HepG2 (cell line): ENCODE data around the gene SLC39A10. TPM values are rescaled to one million over a fixed set of nuclear protein-coding genes. Genes with fewer than 3 reads are reported as not detected.

Source experiments
- CEBPB ChIP-seq: IDR thresholded peaks from 2 replicates; pipeline ENCODE4 v1.6.1; 2011; ENCODE audit warnings: low read depth, low read length, improper control_type of control experiment, borderline replicate concordance
- DNMT3B ChIP-seq: conservative IDR thresholded peaks from 2 replicates; pipeline ENCODE4 v1.6.1; 2016; ENCODE audit warnings: missing biosample characterization, control low read depth
- FLYWCH1 ChIP-seq: sonication (generic); formaldehyde crosslinking; IDR thresholded peaks from 2 replicates; pipeline ENCODE4 v1.8.1; 2023; ENCODE audit warnings: mild to moderate bottlenecking, missing genetic modification reagents
- FOXA1 ChIP-seq, 2 experiments: fragments of 450-650 bp in 1 of 2; sonication (generic) in 1 of 2; formaldehyde crosslinking in 1 of 2; IDR thresholded peaks; 2 replicates each; pipeline versions ENCODE4 v1.4.0 to v1.6.1; 2016 to 2020; ENCODE audit warnings: missing genetic modification reagents in 1 of 2
- GABPB1 ChIP-seq: IDR thresholded peaks from 2 replicates; pipeline ENCODE4 v1.6.1; 2016; ENCODE audit warnings: mild to moderate bottlenecking, missing genetic modification reagents, moderate library complexity, missing compliant biosample characterization
- IRF9 ChIP-seq: sonication (generic); formaldehyde crosslinking; IDR thresholded peaks from 2 replicates; pipeline ENCODE4 v1.8.0; 2022; ENCODE audit warnings: missing genetic modification reagents, mild to moderate bottlenecking, borderline replicate concordance
- KMT2B ChIP-seq: IDR thresholded peaks from 2 replicates; pipeline ENCODE4 v1.6.1; 2016; ENCODE audit warnings: missing genetic modification reagents, missing compliant biosample characterization
- MED13 ChIP-seq: sonication (generic); formaldehyde crosslinking; IDR thresholded peaks from 2 replicates; pipeline ENCODE4 v1.5.0; 2020; ENCODE audit warnings: missing genetic modification reagents
- PBX3 ChIP-seq: sonication (generic); formaldehyde crosslinking; IDR thresholded peaks from 2 replicates; pipeline ENCODE4 v1.8.1; 2023; ENCODE audit warnings: missing genetic modification reagents, inconsistent platforms, borderline replicate concordance
- RFXAP ChIP-seq: sonication (generic); formaldehyde crosslinking; IDR thresholded peaks from 2 replicates; pipeline ENCODE4 v1.4.0; 2020; ENCODE audit warnings: missing genetic modification reagents, borderline replicate concordance
- SOX6 ChIP-seq, 2 experiments: fragments of 450-650 bp in 1 of 2; sonication (generic) in 1 of 2; formaldehyde crosslinking in 1 of 2; IDR thresholded peaks; 2 replicates each; pipeline versions ENCODE4 v1.4.0 to v1.6.1; 2017 to 2020; ENCODE audit warnings: antibody characterized with exemption in 1 of 2, mild to moderate bottlenecking in 1 of 2, missing genetic modification reagents in 1 of 2
- ZNF3 ChIP-seq: IDR thresholded peaks from 2 replicates; pipeline ENCODE4 v1.7.0; 2017; ENCODE audit warnings: inconsistent platforms
- ZNF567 ChIP-seq: sonication (generic); formaldehyde crosslinking; IDR thresholded peaks from 2 replicates; pipeline ENCODE4 v1.8.1; 2023; ENCODE audit warnings: mild to moderate bottlenecking, missing genetic modification reagents, borderline replicate concordance
- ZNF768 ChIP-seq: sonication (generic); formaldehyde crosslinking; IDR thresholded peaks from 2 replicates; pipeline ENCODE4 v1.4.0; 2020; ENCODE audit warnings: missing genetic modification reagents
- ZSCAN25 ChIP-seq: sonication (generic); formaldehyde crosslinking; IDR thresholded peaks from 2 replicates; pipeline ENCODE4 v1.8.0; 2022; ENCODE audit warnings: mild to moderate bottlenecking, missing genetic modification reagents
- polyA plus RNA-seq, 8 experiments: library from polyadenylated mRNA; depleted of rRNA in 3 of 8; stranded (reverse) in 7 of 8; unstranded in 1 of 8; fragments of >200 nt; fragmentation: Illumina TruSeq in 4 of 8; extraction: Trizol in 4 of 8; gene quantifications; 2 replicates each; pipeline versions ENCODE4 v1.2.1 to v1.2.3, GENCODE V29; 2011 to 2016; ENCODE audit warnings: low read depth in 4 of 8, missing spikeins in 1 of 8, mixed read lengths in 1 of 8; ENCODE audit not compliant: insufficient read depth in 1 of 8
- total RNA-seq, 5 experiments: library from RNA; depleted of rRNA; stranded (reverse); fragments of >200 nt; fragmentation: Illumina TruSeq; extraction: Trizol; gene quantifications; 2 replicates each; pipeline ENCODE4 v1.2.3, GENCODE V29; 2016; ENCODE audit warnings: low read depth in 1 of 5
- TF ChIP-seq, protein P1 (sequence below): sonication (generic); formaldehyde crosslinking; IDR thresholded peaks from 2 replicates; pipeline ENCODE4 v1.5.1; 2020; ENCODE audit warnings: mild to moderate bottlenecking, missing genetic modification reagents, moderate library complexity
- TF ChIP-seq, protein P2 (sequence below): sonication (generic); formaldehyde crosslinking; IDR thresholded peaks from 2 replicates; pipeline ENCODE4 v1.4.0; 2020; ENCODE audit warnings: missing genetic modification reagents; ENCODE audit errors: not compliant biosample characterization
- TF ChIP-seq, protein P3 (sequence below): sonication (generic); formaldehyde crosslinking; conservative IDR thresholded peaks from 2 replicates; pipeline ENCODE4 v1.4.0; 2020; ENCODE audit warnings: missing genetic modification reagents
- TF ChIP-seq, protein P4 (sequence below): sonication (generic); formaldehyde crosslinking; IDR thresholded peaks from 2 replicates; pipeline ENCODE4 v1.4.0; 2020; ENCODE audit warnings: mild to moderate bottlenecking, low read depth, missing genetic modification reagents

SLC39A10 gene
- total and polyA plus RNA-seq, 2 of the 13 experiments (the other 11 are each of a cell fraction or from before 2014, with no cell fraction given), result 13.2 to 21.0 TPM

- TF ChIP-seq GABPB1 (CRISPR knock-in tag) (peak; percentile 61), KMT2B (CRISPR knock-in tag) (no peak), PBX3 (no peak), ZNF3 (no peak), ZNF567 (CRISPR knock-in tag) (no peak), MED13 (CRISPR knock-in tag) (no peak; the same call in 1 of the 2 replicates), CEBPB (no peak), ZSCAN25 (peak; percentile 38; the same call in 1 of the 2 replicates), FLYWCH1 (no peak), ZNF768 (peak; percentile 78), FOXA1 (IDR thresholded peaks at IDR 0.05) (no peak), FOXA1 (CRISPR knock-in tag; IDR thresholded peaks at IDR 0.05) (peak; percentile 86), RFXAP (no peak; the same call in none of the 2 replicates), IRF9 (CRISPR knock-in tag) (peak; percentile 67; the same call in 1 of the 2 replicates), DNMT3B (CRISPR knock-in tag) (peak; percentile 71), SOX6 (IDR thresholded peaks at IDR 0.05) (no peak), SOX6 (CRISPR knock-in tag; IDR thresholded peaks at IDR 0.05) (no peak; the same call in none of the 2 replicates)
- TF ChIP-seq, protein P1, sequence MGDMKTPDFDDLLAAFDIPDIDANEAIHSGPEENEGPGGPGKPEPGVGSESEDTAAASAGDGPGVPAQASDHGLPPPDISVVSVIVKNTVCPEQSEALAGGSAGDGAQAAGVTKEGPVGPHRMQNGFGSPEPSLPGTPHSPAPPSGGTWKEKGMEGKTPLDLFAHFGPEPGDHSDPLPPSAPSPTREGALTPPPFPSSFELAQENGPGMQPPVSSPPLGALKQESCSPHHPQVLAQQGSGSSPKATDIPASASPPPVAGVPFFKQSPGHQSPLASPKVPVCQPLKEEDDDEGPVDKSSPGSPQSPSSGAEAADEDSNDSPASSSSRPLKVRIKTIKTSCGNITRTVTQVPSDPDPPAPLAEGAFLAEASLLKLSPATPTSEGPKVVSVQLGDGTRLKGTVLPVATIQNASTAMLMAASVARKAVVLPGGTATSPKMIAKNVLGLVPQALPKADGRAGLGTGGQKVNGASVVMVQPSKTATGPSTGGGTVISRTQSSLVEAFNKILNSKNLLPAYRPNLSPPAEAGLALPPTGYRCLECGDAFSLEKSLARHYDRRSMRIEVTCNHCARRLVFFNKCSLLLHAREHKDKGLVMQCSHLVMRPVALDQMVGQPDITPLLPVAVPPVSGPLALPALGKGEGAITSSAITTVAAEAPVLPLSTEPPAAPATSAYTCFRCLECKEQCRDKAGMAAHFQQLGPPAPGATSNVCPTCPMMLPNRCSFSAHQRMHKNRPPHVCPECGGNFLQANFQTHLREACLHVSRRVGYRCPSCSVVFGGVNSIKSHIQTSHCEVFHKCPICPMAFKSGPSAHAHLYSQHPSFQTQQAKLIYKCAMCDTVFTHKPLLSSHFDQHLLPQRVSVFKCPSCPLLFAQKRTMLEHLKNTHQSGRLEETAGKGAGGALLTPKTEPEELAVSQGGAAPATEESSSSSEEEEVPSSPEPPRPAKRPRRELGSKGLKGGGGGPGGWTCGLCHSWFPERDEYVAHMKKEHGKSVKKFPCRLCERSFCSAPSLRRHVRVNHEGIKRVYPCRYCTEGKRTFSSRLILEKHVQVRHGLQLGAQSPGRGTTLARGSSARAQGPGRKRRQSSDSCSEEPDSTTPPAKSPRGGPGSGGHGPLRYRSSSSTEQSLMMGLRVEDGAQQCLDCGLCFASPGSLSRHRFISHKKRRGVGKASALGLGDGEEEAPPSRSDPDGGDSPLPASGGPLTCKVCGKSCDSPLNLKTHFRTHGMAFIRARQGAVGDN (CRISPR knock-in tag), result peak; percentile 80
- TF ChIP-seq, protein P2, sequence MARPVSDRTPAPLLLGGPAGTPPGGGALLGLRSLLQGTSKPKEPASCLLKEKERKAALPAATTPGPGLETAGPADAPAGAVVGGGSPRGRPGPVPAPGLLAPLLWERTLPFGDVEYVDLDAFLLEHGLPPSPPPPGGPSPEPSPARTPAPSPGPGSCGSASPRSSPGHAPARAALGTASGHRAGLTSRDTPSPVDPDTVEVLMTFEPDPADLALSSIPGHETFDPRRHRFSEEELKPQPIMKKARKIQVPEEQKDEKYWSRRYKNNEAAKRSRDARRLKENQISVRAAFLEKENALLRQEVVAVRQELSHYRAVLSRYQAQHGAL (CRISPR knock-in tag), result peak; percentile 14
- TF ChIP-seq, protein P3, sequence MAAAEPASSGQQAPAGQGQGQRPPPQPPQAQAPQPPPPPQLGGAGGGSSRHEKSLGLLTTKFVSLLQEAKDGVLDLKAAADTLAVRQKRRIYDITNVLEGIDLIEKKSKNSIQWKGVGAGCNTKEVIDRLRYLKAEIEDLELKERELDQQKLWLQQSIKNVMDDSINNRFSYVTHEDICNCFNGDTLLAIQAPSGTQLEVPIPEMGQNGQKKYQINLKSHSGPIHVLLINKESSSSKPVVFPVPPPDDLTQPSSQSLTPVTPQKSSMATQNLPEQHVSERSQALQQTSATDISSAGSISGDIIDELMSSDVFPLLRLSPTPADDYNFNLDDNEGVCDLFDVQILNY (CRISPR knock-in tag), result no peak
- TF ChIP-seq, protein P4, sequence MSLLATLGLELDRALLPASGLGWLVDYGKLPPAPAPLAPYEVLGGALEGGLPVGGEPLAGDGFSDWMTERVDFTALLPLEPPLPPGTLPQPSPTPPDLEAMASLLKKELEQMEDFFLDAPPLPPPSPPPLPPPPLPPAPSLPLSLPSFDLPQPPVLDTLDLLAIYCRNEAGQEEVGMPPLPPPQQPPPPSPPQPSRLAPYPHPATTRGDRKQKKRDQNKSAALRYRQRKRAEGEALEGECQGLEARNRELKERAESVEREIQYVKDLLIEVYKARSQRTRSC, result no peak; the same call in 1 of the 2 replicates
Observed at GRCh38 chr2:195656859-195657633, at the start of gene SLC39A10 (continued).
